GM18526 (cell line): ENCODE data around the gene DUSP15.

Source experiments
- POLR2A ChIP-seq: IDR thresholded peaks from 3 replicates; pipeline ENCODE4 v1.6.1; 2011; ENCODE audit not compliant: insufficient read length; ENCODE audit errors: extremely low read depth

Gene DUSP15, protein sequence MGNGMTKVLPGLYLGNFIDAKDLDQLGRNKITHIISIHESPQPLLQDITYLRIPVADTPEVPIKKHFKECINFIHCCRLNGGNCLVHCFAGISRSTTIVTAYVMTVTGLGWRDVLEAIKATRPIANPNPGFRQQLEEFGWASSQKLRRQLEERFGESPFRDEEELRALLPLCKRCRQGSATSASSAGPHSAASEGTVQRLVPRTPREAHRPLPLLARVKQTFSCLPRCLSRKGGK

DNA sequence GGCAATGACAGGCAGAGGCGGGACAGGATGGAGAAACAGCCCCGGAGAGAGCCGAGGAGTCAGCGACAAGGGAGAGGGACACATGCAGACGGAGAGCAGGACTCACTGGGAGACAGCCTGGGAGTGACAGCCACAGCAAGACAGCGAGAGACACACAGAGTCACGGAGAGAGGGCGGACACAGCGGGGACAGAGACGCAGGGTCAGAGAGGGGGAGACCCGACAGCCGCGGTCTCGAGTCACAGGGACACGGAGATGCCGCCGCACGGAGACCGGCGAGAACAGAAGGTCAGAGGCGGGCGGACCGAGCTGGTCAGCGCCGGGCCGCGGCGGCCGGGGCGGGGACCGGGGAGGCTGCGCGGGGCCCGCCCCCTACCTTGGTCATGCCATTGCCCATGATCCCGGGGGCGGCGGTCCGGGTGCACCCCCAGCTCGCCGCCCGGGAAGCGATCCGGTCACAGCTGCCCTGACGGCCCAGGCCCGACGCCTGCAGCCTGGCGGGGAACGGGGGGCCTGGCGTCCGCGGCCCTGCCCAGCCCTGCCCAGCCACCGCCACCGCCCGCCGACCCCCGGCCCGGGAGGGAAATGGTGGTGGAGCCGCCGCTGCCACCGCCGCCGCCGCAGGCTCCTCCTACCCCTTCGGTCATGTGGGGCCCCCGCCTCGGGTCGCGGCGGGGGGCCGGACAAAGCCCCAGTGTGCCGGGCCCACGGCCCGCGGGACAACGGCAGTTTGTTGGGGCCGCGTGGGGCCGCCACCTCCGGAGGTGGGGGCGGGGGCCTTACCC, at the start of gene DUSP15, which contains the start of gene TTLL9:
TSS of gene DUSP15 (minus strand) at position 586 of the 784 bp plus-strand sequence. CDS start at position 396, 190 bp downstream.
TSS of gene TTLL9 (plus strand) at position 693 of the 784 bp plus-strand sequence. CDS start 493 bp downstream, outside the sequence.
- TF ChIP-seq POLR2A = no peak

DNA sequence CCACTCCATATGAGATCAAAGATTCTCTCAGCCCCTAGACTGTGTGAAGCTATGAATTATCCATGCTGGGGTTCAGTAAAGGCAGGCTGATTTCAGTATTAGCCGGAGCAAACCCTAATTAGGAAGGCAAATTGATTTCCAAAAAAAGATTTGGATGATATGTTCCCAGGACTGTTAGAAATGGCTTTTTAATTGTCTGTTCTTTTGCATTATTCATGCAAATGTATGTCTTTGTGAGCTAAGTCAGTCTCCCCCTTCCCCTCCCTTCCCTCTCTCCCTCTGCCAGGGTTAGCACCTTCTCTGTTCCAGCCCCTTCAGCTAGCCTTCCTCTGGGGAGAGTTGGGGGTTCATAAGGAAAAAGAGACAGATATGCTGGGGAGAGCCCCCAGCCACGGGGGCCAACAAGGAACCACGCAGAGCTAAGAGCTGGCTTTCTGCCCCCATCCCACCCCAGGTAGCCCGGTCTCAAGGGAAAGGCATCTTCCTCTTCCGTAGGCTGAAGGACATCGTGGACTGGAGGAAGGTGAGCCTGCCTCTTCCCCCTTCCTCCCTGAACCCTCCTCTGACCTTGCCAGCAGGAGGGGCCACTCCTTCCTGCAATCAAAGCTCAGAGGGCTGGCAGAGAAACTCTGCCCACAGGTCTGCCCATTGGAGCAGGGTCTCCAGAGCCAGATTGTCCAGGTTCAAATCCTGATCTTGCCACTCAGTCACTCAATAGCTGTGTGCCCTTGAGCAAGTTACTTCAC, 49.3 kb upstream of the DUSP15 start:
- TF ChIP-seq POLR2A = no peak

DNA sequence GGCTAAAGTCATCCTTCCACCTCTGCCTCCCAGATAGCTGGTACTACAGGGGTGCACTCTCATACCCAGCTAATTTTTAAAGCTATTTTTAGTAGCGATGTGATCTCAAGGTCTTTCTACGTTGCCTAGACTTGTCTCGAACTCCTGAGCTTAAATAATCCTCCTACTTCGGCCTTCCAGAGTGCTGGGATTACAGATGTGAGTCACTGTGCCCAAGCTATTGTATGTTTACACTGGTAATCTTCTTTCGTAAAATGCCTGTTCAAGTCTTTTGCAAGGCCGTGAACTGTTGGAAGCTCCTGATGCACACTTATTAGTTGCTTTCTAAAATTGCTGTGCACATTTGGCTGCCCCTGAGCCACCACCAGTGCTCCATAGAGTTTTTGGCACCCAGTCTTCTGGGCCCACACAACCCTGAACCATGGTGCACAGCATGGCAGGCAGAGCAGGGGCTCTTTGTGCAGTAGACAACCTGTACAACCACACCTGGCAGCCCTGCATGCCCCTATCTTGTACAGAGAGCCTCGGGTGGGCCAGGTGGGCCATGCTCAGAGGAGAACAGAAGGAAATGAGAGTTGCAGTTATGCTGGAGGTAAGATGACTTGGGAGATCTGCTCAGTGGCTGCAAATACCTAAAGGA, 48.3 kb upstream of the DUSP15 start:
- TF ChIP-seq POLR2A = no peak

DNA sequence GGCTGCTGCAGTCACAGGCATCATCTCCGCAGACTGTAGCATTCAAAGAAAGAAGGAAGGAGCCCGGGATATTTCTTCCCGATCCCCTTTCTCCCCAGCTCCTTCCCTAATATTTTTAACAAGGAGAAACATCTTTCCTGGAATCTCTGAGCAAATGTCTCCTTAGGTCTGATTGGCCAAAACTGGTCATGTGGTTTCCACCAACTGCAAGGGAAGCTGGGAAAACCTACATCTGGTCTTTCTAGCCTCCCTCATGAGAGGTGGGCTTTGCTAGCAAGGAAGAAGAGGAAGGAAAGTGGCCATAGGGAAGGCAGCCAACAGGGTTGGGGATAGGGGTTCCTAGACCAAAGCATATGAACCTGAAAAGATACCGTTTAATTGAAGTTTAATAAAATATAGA, 46.4 kb upstream of the DUSP15 start:
- TF ChIP-seq POLR2A = no peak

DNA sequence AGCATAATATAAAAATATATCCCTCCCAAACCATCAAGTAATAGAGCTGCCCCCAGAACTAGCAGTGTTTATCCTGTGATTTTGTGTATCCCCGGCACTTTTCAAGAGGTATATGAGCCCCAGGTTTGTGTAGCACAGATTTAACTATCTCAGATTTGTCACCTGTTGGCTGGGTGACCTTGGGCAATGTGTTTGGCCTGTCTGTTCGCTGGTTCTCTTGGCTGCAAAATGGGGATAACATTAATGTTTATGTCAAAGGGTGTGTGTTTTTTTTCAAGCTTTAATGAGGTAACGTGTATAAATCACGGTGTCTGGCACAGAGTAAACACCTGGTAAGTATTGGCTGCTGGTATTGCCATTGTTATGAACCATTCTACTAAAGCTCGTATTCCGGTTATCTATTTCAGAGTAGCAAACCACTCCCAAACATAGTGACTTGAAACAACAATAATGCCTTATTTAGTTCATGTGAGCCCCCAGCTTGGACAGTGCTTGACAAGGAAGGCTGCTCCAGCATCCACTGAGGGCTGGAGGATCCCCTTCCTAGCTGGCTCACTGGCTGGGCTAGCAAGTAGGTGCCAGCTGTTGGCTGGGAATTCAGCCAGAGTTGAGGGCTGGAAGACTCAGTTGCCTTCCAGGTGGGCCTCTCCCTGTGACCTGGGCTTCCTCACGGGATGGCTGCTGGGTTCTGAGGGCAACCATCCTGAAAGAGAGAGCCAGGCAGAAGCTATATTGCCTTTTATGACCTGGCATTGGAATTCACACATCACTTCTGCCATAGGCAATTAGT, 45.4 kb upstream of the DUSP15 start:
- TF ChIP-seq POLR2A = no peak

DNA sequence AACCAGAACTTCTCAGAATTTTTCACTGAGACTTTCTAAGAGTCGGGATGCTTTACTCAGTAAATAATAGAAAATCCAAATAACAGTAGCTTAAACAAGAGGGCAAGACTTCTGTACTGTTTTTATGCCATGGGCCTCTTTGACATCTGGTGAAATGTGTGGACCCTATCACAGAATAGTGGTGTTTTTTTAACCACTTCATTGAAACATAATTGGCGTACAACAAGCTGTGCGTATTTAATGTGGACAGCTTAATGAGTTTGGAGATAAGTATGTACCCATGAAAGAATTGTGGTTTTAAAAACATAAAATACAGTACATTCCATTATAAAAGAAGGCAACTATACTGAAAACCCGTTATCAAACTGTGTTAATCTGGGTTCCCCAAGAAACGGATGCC, 43.8 kb upstream of the DUSP15 start:
- no peak for TF ChIP-seq POLR2A

DNA sequence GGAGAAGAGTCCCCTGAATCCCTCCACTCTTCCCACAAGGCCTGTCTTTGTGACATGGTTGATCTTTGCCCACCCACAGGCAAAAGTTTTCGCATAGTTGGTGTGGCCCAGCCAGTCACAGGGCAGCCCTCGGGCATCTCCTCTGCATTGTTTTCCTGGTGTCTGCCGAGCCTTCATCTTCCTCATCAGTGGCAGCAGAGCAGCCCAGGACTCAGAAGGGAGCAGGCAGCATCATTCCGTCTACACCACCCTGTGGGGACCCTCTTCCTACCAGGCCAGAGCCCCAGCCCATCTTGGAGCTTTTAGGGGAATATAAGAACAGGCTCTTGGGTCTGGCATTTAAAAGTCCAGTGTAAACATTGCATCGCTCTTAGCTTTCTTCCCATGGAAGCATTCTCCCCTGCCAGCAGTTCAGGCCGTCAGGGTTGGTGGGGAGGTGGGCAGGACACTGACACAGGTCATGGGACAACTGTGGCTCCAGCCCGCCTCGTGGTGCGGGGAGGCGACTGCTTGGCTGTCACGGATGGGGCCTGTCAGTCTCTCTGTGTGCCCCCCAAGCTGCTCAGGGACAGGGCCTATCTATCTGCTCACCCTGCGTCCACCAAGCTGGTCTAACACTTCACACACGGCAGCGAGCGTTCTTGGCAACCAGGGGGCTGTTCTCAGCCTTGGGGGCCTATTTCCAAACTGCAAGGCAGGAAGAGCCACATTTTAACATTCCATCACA, 43.3 kb upstream of the DUSP15 start:
- TF ChIP-seq POLR2A = no peak

DNA sequence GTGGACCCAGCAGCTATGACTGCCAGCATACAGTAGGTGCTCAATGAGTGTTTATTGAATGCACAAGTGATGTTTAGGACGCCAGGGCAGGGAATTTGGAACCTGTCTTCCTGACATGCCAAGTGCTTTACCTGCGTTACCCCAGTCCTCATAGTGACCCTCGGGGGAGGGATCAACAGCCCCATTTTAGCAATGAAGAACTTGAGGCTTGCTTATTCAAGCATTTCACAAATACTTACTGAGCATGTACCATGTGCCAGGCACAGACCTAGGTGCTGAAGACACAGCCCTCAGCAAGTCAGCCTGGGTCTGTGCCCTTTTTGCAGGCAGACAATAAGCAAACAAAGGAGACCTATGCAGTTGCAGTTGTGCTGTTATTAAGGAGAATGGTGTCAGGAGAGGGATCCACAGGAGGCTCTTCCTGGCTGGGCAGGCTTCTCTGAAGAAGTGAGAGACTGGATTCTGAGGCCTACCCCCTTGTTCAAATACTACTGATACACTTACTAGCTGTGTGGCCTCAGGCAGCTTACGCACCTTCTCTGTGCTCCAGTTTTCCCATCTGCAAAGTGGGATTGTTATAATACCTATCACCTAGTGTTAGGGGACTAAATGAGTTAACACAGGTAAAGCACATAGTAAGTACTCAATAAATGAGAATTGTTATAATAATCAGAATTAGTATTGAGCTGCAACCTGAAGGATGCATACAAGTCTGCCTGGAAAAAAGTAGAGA, 39.9 kb upstream of the DUSP15 start:
- no peak for TF ChIP-seq POLR2A

DNA sequence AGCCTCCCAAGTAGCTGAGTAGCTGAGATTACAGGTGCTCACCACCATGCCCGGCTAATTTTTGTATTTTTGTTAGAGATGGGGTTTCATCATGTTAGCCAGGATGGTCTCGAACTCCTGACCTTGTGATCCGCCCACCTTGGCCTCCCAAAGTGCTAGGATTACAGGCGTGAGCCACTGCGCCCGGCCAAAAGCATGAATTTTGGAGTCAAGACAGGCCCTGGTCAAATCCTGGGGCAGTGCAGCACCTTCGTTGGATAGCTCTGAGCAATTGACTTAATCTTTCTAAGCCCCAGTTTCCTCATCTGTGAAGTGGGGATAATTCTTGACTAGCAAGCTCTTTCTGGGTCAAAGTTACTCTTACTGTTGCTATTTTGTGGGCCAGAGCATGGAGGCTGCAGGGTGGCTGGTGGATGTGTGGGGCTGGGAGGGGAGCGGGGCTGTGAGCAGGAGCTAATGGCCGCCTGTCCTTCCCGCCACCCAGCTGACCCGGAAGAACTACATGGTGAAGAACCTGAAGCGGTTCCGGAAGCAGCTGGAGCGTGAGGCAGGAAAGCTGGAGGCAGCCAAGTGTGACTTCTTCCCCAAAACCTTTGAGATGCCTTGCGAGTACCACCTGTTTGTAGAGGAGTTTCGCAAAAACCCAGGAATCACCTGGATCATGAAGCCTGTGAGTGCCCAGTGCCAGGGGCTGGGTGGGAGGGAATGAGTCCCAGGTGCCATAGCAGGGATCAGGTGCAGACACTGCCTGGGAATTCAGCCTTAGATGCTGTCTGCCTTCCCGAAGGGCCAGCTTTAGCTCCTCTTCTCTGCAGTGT, 39.1 kb upstream of the DUSP15 start:
- no peak for TF ChIP-seq POLR2A

DNA sequence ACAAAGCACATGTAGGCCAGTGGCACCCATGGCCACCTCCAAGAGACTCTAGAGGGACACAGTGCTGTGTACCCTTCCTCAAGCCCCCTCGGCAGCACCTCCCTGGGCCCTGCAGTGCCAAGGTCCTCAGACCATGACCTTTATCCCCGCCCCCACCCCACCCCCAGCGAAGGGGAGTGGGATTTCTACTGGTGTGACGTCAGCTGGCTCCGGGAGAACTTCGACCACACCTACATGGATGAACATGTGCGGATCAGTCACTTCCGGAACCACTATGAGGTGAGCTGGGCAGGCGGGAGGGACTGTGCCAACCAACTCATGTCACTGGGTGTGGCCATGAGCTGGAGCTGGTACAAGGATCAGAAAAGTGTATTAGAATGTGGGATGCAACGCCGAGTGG, 38.1 kb upstream of the DUSP15 start:
- no peak for TF ChIP-seq POLR2A

DNA sequence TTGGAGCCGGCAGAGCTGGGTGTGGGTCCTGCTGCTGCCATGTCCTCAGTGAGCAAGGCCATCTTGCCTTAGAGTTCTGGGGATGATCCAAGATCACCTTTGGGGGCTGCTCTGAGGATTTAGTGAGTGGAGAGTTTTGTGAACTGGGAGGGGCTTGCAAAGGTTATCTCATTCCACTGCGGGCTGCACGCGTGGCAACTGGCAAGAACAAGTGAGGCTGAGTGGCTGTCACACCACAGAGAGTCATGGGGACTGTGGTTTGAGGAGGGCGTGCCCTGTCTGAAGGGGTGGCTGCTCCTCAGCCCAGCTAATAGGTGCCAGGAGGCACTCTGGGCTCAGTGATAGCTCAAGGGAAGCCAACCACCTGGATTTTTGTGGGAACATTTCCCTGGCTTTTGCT, 37.7 kb upstream of the DUSP15 start:
- TF ChIP-seq POLR2A = no peak

DNA sequence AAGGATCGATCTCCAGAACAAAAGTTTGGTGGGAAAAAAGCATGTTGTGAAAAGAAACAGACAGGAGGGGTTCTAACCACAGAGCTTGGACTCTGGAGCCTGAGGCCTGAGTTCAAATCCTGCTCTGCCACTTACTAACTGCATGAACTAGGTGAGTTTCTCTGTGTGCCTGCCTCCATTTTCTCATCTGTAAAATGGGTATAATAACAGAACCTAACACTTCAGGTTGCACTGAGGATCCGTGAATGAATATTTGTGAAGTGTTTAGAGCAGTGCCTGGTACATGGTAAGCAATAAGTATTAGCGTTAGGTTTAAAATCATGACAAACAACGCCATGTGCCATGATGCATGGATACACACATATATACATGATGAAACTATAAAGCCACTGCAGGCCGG, 36.7 kb upstream of the DUSP15 start:
- TF ChIP-seq POLR2A = no peak
